ENCODE data around the gene SDK2. TPM values are rescaled to one million over a fixed set of nuclear protein-coding genes. Genes with fewer than 3 reads are reported as not detected.

Gene SDK2
- total RNA-seq, 2 donors from 2014 or later: 0.08 to 0.14 TPM

- Mint-ChIP-seq H3K4me3 (peak overlapping the region; percentile 72), H3K9me3 (no peaks in the 10 kb centered on the region), H3K36me3 (no peaks in the 10 kb centered on the region), H3K27me3 (peaks cover 11 to 31% of the 10 kb centered on the region in 2 donors), H3K27ac (peak overlapping the region; percentile 62 to 91), H3K4me1 (ENCODE audit: low read depth in 2 of 2) (peaks cover 23 to 39% of the 10 kb centered on the region in 2 donors)
- ATAC-seq (peak; percentile 92 to 95), DNase-seq (ENCODE audit: low spot score) (peak; percentile 71)
Observed at GRCh38 chr17:73667181-73667959, 23.1 kb upstream of the SDK2 start.

- ATAC-seq: no peak
- H3K27ac Mint-ChIP-seq: peak overlapping the region in 1 of 2 donors; percentile 61
- H3K4me3 Mint-ChIP-seq: no peak overlapping the region
- H3K9me3 Mint-ChIP-seq: no peaks in the 10 kb centered on the region
- peaks cover 23 to 38% of the 10 kb centered on the region in 2 donors for H3K4me1 Mint-ChIP-seq (ENCODE audit: low read depth in 2 of 2)
- H3K27me3 Mint-ChIP-seq: peaks cover 17 to 28% of the 10 kb centered on the region in 2 donors
- no peak for DNase-seq (ENCODE audit: low spot score)
- H3K36me3 Mint-ChIP-seq: no peaks in the 10 kb centered on the region
Observed at GRCh38 chr17:73663614-73664013, 19.4 kb upstream of the SDK2 start.

- Mint-ChIP-seq H3K9me3 (no peaks in the 10 kb centered on the region), H3K4me1 (ENCODE audit: low read depth in 2 of 2) (peaks cover 0 to 14% of the 10 kb centered on the region in 2 donors), H3K27ac (peak overlapping the region in 1 of 2 donors; percentile 37), H3K36me3 (no peaks in the 10 kb centered on the region), H3K27me3 (peaks cover 22 to 28% of the 10 kb centered on the region in 2 donors), H3K4me3 (no peak overlapping the region)
- ATAC-seq (no peak), DNase-seq (ENCODE audit: low spot score) (no peak)
Observed at GRCh38 chr17:73660366-73660765, 16.1 kb upstream of the SDK2 start.

DNA sequence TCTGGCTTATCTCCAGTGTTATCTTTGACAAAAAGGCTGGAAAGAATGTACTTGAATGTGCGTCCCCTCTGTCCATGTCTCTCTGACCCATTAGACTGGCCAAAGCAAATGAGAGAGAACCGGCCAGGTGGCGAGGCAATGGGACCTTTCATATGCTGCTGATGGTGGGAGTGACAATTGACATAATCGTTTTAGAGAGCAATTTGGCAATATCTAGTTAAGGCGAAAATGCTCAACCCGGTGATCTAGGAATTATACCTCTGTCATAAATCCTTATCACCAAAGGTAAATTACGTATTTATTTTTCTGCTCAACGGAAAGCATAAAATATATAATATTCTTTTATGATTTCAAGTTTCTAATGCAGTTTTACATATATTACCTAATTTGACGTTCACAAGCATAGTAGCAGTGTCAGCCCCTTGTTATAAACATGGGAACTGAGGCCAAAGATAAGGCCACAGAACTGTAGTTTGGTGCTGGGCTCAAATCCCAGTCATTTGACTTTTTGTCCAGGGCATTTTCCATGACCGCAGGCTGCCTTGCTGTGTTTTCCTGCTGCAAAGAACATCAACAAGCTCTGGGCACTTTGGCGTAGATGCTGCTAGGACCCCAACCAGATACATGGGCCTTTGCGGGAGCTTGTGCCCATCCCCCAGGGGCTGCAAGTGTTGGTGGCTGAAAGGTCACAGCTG is 14.7 kb upstream of the SDK2 start:
- no peak overlapping the region for H3K4me3 Mint-ChIP-seq
- ATAC-seq (no peak), DNase-seq (ENCODE audit: low spot score) (no peak)
- no peaks in the 10 kb centered on the region for H3K9me3 Mint-ChIP-seq
- H3K4me1 Mint-ChIP-seq (ENCODE audit: low read depth in 2 of 2): peaks cover 0 to 11% of the 10 kb centered on the region in 2 donors
- peaks cover 11% of the 10 kb centered on the region for H3K36me3 Mint-ChIP-seq
- H3K27me3 Mint-ChIP-seq: peaks cover 26 to 36% of the 10 kb centered on the region in 2 donors
- no peak overlapping the region for H3K27ac Mint-ChIP-seq

- Mint-ChIP-seq H3K36me3 (peaks cover 11% of the 10 kb centered on the region), H3K27ac (no peak overlapping the region), H3K4me3 (no peak overlapping the region), H3K9me3 (peaks cover 4% of the 10 kb centered on the region), H3K4me1 (ENCODE audit: low read depth in 2 of 2) (peaks cover 0 to 4% of the 10 kb centered on the region in 2 donors), H3K27me3 (peaks cover 29 to 30% of the 10 kb centered on the region in 2 donors)
- DNase-seq (ENCODE audit: low spot score) (no peak), ATAC-seq (peak; percentile 53 to 66)
Observed at GRCh38 chr17:73657473-73658116, 13.3 kb upstream of the SDK2 start.

DNA sequence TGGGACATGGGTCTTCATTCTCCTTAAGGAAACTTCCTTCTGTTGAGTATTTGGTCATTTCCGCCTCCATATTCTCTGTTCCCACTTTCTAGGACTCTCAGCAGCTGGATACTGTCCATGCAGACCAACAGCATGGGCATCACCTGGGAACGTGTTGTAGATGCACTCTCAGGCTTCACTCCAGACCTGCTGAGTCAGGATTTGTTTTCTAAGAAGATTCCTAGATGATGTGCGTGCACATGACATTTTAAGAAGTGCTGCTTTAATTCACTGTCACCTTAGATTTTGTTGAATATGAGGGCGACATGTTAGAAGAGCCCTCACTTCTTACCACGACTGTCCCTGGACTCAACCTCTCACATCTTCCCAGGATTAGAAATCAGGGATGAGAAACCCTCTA is 10.0 kb upstream of the SDK2 start:
- Mint-ChIP-seq H3K4me3 (no peak overlapping the region), H3K4me1 (ENCODE audit: low read depth in 2 of 2) (peaks cover 0 to 4% of the 10 kb centered on the region in 2 donors), H3K9me3 (peaks cover 4% of the 10 kb centered on the region), H3K27me3 (peaks cover 36 to 39% of the 10 kb centered on the region in 2 donors), H3K27ac (no peak overlapping the region), H3K36me3 (peaks cover 11% of the 10 kb centered on the region)
- DNase-seq (ENCODE audit: low spot score): no peak
- ATAC-seq: no peak

DNA sequence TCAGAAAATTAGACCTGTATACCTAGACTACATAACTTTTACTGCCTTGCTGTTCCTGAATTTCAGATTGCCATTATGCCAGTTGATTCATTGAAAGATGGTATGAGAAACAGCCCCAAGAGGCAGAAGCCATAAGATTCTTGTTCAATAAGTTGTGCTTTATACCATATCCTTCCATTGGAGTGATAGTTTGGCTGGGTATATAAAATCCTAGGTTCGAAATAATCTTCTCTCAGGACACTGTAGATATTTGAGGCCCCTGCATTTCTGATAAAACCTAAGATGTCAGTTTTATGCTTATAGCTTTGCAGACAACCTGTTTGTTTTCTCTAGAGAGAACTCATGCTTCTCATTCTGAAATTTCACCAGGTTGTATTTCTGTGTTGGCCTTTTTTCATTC is 9.6 kb upstream of the SDK2 start:
- Mint-ChIP-seq H3K4me1 (ENCODE audit: low read depth in 2 of 2) (peaks cover 0 to 4% of the 10 kb centered on the region in 2 donors), H3K27me3 (peaks cover 38 to 42% of the 10 kb centered on the region in 2 donors), H3K4me3 (no peak overlapping the region), H3K27ac (no peak overlapping the region), H3K9me3 (peaks cover 4% of the 10 kb centered on the region), H3K36me3 (peaks cover 11% of the 10 kb centered on the region)
- ATAC-seq: no peak
- DNase-seq (ENCODE audit: low spot score): no peak

DNA sequence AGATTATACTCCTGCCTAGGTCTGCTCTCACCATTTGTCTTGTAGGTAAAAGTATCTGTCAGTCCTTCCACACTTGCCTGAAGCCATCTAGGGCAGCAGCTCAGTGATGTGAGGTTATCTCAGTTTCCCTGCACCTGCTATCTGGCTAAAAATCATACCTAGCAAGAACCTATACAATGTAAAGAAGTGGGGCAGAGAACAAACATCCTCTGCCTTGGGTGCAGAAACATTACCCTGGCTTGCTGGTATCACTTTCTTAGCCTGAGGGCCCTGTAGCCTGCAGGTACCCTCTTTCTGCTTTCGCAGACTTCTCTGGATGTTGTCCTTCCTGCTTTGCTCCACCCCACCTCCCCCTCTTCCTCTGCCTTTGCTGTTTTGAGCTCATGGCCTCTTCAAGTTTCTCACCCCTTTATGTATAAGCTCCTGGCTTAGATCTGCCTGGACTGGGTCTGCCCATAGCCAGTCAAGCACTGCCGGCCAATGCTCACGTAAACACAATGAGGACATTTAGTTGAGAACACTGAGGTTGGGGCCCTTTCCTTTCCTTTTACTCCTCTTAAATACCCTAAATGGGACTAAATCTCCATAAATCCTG is 8.7 kb upstream of the SDK2 start:
- H3K9me3 Mint-ChIP-seq: peaks cover 4% of the 10 kb centered on the region
- no peak for DNase-seq (ENCODE audit: low spot score)
- H3K27ac Mint-ChIP-seq: no peak overlapping the region
- no peak overlapping the region for H3K4me3 Mint-ChIP-seq
- peaks cover 41 to 42% of the 10 kb centered on the region in 2 donors for H3K27me3 Mint-ChIP-seq
- H3K36me3 Mint-ChIP-seq: peaks cover 11% of the 10 kb centered on the region
- peaks cover 0 to 4% of the 10 kb centered on the region in 2 donors for H3K4me1 Mint-ChIP-seq (ENCODE audit: low read depth in 2 of 2)
- no peak for ATAC-seq

DNA sequence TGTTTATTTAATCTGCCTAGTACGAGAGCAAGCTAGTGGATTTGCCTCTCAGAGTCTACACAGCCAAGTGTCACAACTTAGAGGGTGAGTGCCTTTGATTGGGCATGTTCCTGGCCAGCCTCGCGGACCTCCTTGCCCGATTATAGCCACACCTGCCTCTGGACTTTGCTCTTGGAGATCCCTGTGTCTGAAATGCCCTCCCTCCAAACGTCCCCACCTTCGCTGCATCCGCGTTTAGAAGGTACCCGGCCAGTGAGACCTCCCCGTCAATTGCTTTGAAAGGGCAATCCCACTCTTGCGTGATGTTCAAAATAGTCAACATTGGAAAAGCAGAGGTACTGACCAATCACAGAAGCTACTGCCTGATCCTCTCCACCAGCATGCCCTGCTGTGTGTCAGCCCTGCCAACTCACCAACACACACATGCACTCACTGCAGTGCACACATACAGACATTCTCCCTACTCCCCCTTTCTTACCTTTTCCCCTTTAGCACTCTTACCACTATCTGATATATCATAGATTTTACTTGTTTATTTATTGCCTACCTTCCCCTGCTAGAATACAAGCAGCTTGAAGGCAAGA is 6.5 kb upstream of the SDK2 start:
- DNase-seq (ENCODE audit: low spot score) (no peak), ATAC-seq (no peak)
- Mint-ChIP-seq H3K4me1 (ENCODE audit: low read depth in 2 of 2) (peaks cover 0 to 2% of the 10 kb centered on the region in 2 donors), H3K27me3 (peaks cover 51 to 55% of the 10 kb centered on the region in 2 donors), H3K36me3 (peaks cover 11% of the 10 kb centered on the region), H3K4me3 (no peak overlapping the region), H3K27ac (no peak overlapping the region), H3K9me3 (peaks cover 4% of the 10 kb centered on the region)

DNA sequence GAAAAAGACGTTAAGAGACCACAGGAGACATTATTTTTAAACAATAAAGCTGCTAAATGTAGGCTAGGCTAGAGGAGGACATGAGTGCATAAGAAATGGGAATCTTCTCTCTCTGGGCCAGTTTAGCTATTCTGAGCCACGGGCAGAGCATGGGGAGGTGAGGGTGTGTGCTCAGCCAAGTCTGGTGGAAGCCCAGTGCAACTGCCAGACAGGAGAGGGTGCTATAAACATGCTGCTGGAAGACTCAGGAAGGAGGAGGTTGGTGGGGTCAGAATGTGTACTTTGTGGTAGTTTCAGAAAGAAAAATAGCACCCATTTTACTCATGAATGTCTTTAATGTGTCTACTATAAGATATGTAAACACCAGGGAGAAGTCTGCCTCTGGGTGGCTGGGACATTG is 5.9 kb upstream of the SDK2 start:
- Mint-ChIP-seq H3K4me3 (no peak overlapping the region), H3K9me3 (peaks cover 4% of the 10 kb centered on the region), H3K36me3 (peaks cover 10% of the 10 kb centered on the region), H3K4me1 (ENCODE audit: low read depth in 2 of 2) (peaks cover 0 to 2% of the 10 kb centered on the region in 2 donors), H3K27ac (no peak overlapping the region), H3K27me3 (peaks cover 49 to 50% of the 10 kb centered on the region in 2 donors)
- DNase-seq (ENCODE audit: low spot score) (no peak), ATAC-seq (no peak)

DNA sequence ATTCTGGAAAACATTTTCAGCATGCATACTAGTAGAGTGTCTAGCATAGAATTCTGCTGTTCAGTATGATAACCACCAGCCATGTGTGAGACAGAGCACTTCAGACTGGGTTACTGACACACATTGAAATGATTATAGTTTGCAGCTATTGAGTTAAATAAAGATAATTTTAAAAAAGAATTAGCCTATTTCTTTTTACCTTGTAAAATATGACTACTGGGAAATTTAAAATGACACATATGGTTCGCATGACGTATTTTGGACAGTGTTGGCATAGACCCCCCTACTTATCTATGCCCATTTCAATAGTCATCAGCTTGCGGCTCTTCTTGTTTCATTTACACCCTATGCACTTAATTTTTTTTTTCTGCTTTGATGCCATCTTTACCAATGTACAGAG is 4.7 kb upstream of the SDK2 start:
- Mint-ChIP-seq H3K9me3 (peaks cover 4% of the 10 kb centered on the region), H3K27me3 (peaks cover 42 to 44% of the 10 kb centered on the region in 2 donors), H3K27ac (no peak overlapping the region), H3K4me3 (no peak overlapping the region), H3K36me3 (no peaks in the 10 kb centered on the region), H3K4me1 (ENCODE audit: low read depth in 2 of 2) (peaks cover 0 to 2% of the 10 kb centered on the region in 2 donors)
- ATAC-seq: no peak
- no peak for DNase-seq (ENCODE audit: low spot score)

- H3K27me3 Mint-ChIP-seq: peaks cover 42 to 43% of the 10 kb centered on the region in 2 donors
- DNase-seq (ENCODE audit: low spot score) (no peak), ATAC-seq (no peak)
- peaks cover 1% of the 10 kb centered on the region for H3K9me3 Mint-ChIP-seq
- H3K27ac Mint-ChIP-seq: no peak overlapping the region
- H3K36me3 Mint-ChIP-seq: no peaks in the 10 kb centered on the region
- H3K4me1 Mint-ChIP-seq (ENCODE audit: low read depth in 2 of 2): peaks cover 0 to 2% of the 10 kb centered on the region in 2 donors
- no peak overlapping the region for H3K4me3 Mint-ChIP-seq
Observed at GRCh38 chr17:73648543-73648820, 4.2 kb upstream of the SDK2 start.

- Mint-ChIP-seq H3K27ac (no peak overlapping the region), H3K36me3 (no peaks in the 10 kb centered on the region), H3K9me3 (no peaks in the 10 kb centered on the region), H3K4me1 (ENCODE audit: low read depth in 2 of 2) (peaks cover 0 to 3% of the 10 kb centered on the region in 2 donors), H3K27me3 (peaks cover 39 to 42% of the 10 kb centered on the region in 2 donors), H3K4me3 (no peak overlapping the region)
- ATAC-seq: no peak
- no peak for DNase-seq (ENCODE audit: low spot score)
Observed at GRCh38 chr17:73647772-73648542, 3.7 kb upstream of the SDK2 start.

All from natural killer cell treated with Interleukin-12 subunit alpha and Interleukin-12 subunit beta and Interleukin-15 and Interleukin-18, amount 100 ng/mL, for 72 hours (primary cell).